Measurements from ENCODE around the gene PELI3.

The PELI3 gene

DNA sequence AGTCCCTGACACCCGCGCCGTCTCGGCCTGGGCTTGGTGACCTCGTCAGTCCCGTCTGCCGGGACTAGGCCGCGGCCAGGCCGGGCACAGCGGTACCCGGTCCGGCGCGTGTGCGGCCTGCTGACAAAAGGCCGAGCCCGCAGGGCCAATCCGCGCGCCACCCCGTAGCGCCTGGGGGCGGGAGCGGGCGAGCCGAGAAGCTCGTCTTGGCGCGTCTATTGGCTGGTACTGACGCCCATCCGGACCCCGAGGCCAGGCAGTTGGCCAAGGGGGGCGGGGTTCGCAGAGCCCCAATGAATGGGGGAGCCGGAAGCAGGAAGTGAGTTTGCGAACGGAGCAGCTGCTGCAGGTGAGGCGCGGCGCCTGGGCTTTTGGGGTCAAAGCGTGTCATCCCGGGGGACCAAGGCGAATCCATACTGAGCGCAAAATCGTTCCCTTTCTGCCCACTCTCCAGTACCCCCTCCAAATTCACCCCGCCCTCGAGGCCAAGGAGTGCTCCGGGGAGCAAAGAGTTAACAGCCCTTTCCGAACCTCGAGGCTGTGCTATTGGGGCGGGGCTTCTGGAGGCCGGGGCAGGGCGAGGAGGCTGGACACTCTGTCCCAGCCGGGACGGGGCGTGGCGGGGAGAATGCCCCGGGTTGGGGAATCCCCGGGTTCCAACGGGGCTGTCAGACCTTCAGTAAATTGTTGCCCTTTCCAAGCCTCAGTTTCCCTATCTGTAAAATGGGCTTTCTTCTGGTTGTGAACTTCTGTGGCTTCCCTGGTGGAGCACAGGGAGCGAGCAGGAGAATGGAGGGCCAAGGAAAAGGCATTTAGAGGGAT is 13.6 kb downstream of the PELI3 start, which contains the start of gene DPP3:
Gene DPP3 (plus strand): TSS at position 318 of the 822 bp plus-strand sequence. CDS start 1,767 bp downstream, outside the sequence.
- no peaks in the 10 kb centered on the region for H3K27me3 ChIP-seq
- H3K4me2 ChIP-seq, result peak within 1 kb of the TSS; percentile 97
- H3K27ac ChIP-seq, result peak within 1 kb of the TSS; percentile 93
- peak within 1 kb of the TSS; percentile 94 for H3K9ac ChIP-seq
- peaks cover 38% of the 10 kb centered on the region for H4K20me1 ChIP-seq
- H3K4me1 ChIP-seq, result peaks cover 14% of the 10 kb centered on the region
- H3K9me3 ChIP-seq, result no peaks in the 10 kb centered on the region
- H3K36me3 ChIP-seq, result peaks cover 50% of the 10 kb centered on the region
- TF ChIP-seq Cebpa-rat (IDR thresholded peaks at IDR 0.05), result no peak
- H3K4me3 ChIP-seq, result peak within 1 kb of the TSS; percentile 89

GRCh38 chr11:66484806-66485380 is 18.2 kb downstream of the PELI3 start:
- no peaks in the 10 kb centered on the region for H3K27me3 ChIP-seq
- H3K9me3 ChIP-seq, result no peaks in the 10 kb centered on the region
- no peak overlapping the region for H3K9ac ChIP-seq
- H3K36me3 ChIP-seq, result peaks cover 68% of the 10 kb centered on the region
- no peak for TF ChIP-seq Cebpa-rat (IDR thresholded peaks at IDR 0.05)
- peaks cover 14% of the 10 kb centered on the region for H3K4me1 ChIP-seq
- H3K4me2 ChIP-seq, result no peak overlapping the region
- no peak overlapping the region for H3K4me3 ChIP-seq
- H3K27ac ChIP-seq, result no peak overlapping the region
- H4K20me1 ChIP-seq, result no peaks in the 10 kb centered on the region

DNA sequence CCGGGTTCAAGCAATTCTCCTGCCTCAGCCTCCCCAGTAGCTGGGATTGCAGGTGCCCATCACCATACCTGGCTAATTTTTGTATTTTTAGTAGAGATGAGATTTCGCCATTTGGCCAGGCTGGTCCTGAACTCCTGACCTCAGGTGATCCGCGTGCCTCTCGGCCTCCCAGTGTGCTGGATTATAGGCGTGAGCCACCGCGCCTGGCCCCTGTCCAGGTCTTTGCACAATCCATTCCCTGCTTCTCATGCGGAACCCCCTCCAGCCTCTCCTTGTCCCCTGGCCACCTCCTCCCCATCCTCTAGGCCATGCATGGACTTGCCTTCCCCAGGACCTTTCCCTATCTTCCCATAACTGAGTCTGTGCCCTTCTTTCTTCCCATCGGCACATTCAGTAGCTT is 22.3 kb downstream of the PELI3 start:
- Histone ChIP-seq H3K36me3 (peaks cover 93% of the 10 kb centered on the region), H3K27me3 (no peaks in the 10 kb centered on the region), H3K4me3 (no peak overlapping the region), H4K20me1 (peaks cover 5% of the 10 kb centered on the region; the same call in 1 of the 2 replicates), H3K4me2 (no peak overlapping the region), H3K4me1 (0 out of 2 replicates have a peak, but pooled peaks cover 8% of the 10 kb centered on the region), H3K9me3 (no peaks in the 10 kb centered on the region), H3K9ac (0 out of 2 replicates have a peak overlapping the region, but pooled peaks have one; percentile 29), H3K27ac (no peak overlapping the region)
- no peak for TF ChIP-seq Cebpa-rat (IDR thresholded peaks at IDR 0.05)

DNA sequence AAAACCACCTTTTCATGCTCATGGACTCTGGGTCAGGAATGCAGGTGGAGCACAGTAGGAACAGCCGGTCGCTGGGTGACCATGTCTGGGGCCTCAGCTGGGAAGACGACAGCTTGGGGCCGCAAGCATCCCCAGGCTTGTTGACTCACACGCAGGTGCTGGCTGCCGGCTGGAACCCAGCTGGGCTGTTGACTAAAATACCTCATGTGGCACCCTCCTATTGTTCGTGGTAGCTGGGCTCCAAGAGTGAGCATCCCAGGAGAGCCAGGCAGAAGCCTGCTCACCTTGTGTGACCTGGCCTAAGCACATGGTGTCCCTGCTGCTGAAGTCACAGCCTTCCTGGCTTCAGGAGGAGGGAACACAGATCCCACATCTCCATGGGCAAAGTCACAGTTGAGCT is 22.9 kb downstream of the PELI3 start:
- Histone ChIP-seq H3K4me1 (0 out of 2 replicates have a peak, but pooled peaks cover 8% of the 10 kb centered on the region), H4K20me1 (peaks cover 5% of the 10 kb centered on the region; the same call in 1 of the 2 replicates), H3K27ac (no peak overlapping the region), H3K4me3 (no peak overlapping the region), H3K9me3 (no peaks in the 10 kb centered on the region), H3K27me3 (no peaks in the 10 kb centered on the region), H3K4me2 (no peak overlapping the region), H3K36me3 (peaks cover 100% of the 10 kb centered on the region), H3K9ac (no peak overlapping the region)
- TF ChIP-seq Cebpa-rat (IDR thresholded peaks at IDR 0.05), result no peak

GRCh38 chr11:66491315-66491935 is 24.7 kb downstream of the PELI3 start:
- H3K4me1 ChIP-seq, result 0 out of 2 replicates have a peak, but pooled peaks cover 8% of the 10 kb centered on the region
- H3K27me3 ChIP-seq, result no peaks in the 10 kb centered on the region
- no peak for TF ChIP-seq Cebpa-rat (IDR thresholded peaks at IDR 0.05)
- no peaks in the 10 kb centered on the region for H3K9me3 ChIP-seq
- H4K20me1 ChIP-seq, result peaks cover 5% of the 10 kb centered on the region; the same call in 1 of the 2 replicates
- no peak overlapping the region for H3K9ac ChIP-seq
- no peak overlapping the region for H3K4me3 ChIP-seq
- peaks cover 100% of the 10 kb centered on the region for H3K36me3 ChIP-seq
- no peak overlapping the region for H3K27ac ChIP-seq
- no peak overlapping the region for H3K4me2 ChIP-seq

DNA sequence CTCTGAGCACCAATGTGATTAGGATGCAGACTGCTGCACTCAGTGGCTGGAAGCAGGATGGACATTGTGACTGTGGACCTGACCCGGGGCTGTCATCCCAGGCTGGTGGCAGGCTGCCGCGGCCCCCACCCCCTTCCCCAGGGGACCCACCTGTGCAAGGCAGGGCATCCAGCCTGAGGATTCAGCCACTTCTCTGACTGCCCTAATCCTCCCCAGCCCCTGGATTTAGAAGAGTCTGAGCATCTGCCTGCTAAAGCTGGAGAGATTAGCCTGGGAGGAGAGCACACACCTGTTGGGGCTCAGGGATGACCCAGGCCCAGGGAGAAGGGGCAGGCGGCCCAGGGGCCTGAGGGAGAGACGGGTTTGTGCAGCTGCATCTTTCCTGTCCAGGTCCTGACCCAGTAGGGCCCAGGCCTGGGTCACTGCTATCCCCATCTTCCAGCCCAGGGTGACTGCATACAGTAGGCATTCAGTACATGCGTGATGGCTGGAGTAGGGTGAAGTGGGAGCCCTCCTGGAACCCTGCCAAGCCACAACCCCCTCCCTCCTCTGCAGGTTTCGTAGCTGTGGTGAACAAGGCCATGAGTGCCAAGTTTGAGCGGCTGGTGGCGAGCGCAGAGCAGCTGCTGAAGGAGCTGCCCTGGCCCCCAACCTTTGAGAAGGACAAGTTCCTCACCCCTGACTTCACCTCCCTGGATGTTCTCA is 25.6 kb downstream of the PELI3 start:
- Histone ChIP-seq H3K4me2 (no peak overlapping the region), H3K27ac (no peak overlapping the region), H3K9me3 (no peaks in the 10 kb centered on the region), H3K4me3 (no peak overlapping the region), H3K9ac (0 out of 2 replicates have a peak overlapping the region, but pooled peaks have one; percentile 24), H3K4me1 (0 out of 2 replicates have a peak, but pooled peaks cover 8% of the 10 kb centered on the region), H3K36me3 (peaks cover 100% of the 10 kb centered on the region), H3K27me3 (no peaks in the 10 kb centered on the region), H4K20me1 (peaks cover 5% of the 10 kb centered on the region; the same call in 1 of the 2 replicates)
- no peak for TF ChIP-seq Cebpa-rat (IDR thresholded peaks at IDR 0.05)

- Histone ChIP-seq H3K36me3 (peaks cover 100% of the 10 kb centered on the region), H3K4me3 (no peak overlapping the region), H3K9ac (0 out of 2 replicates have a peak overlapping the region, but pooled peaks have one; percentile 24), H3K27me3 (no peaks in the 10 kb centered on the region), H3K9me3 (no peaks in the 10 kb centered on the region), H3K27ac (no peak overlapping the region), H3K4me2 (no peak overlapping the region), H4K20me1 (peaks cover 5% of the 10 kb centered on the region; the same call in 1 of the 2 replicates), H3K4me1 (0 out of 2 replicates have a peak, but pooled peaks cover 8% of the 10 kb centered on the region)
- TF ChIP-seq Cebpa-rat (IDR thresholded peaks at IDR 0.05), result no peak
These were observed 26.4 kb downstream of the PELI3 start for GRCh38 chr11:66493130-66493529.

- Histone ChIP-seq H3K27me3 (no peaks in the 10 kb centered on the region), H3K36me3 (peaks cover 100% of the 10 kb centered on the region), H3K27ac (no peak overlapping the region)
These were observed 27.8 kb downstream of the PELI3 start for GRCh38 chr11:66494458-66494857.

DNA sequence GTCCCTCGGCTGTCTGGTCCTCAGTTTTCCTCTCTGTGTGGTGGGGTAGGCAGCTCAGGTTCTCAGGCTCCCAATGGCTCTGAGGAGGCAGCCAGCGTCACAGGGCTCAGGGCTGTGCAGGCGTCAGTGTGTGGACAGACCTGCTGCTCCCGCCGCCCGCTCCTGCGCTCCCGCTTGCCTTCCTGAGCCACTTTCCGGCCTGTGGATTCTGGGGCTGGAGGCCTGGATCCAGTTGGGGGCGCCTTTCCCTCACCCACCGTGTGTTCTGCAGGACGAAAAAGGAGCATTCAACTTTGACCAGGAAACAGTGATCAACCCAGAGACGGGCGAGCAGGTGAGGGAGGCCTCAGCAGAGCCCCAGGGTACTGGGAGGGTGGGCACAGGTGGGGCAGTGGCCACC is 28.2 kb downstream of the PELI3 start:
- no peak for TF ChIP-seq Cebpa-rat (IDR thresholded peaks at IDR 0.05)
- Histone ChIP-seq H3K9me3 (no peaks in the 10 kb centered on the region), H3K4me3 (no peak overlapping the region), H3K27me3 (no peaks in the 10 kb centered on the region), H3K36me3 (peaks cover 99% of the 10 kb centered on the region), H3K27ac (no peak overlapping the region), H3K9ac (no peak overlapping the region), H3K4me1 (0 out of 2 replicates have a peak, but pooled peaks cover under 1% of the 10 kb centered on the region), H4K20me1 (peaks cover 5% of the 10 kb centered on the region; the same call in 1 of the 2 replicates), H3K4me2 (no peak overlapping the region)

More at GRCh38 chr11:66494458-66494857, 27.8 kb downstream of the PELI3 start:
- H4K20me1 ChIP-seq, result peaks cover 5% of the 10 kb centered on the region; the same call in 1 of the 2 replicates
- no peak for TF ChIP-seq Cebpa-rat (IDR thresholded peaks at IDR 0.05)
- H3K9me3 ChIP-seq, result no peaks in the 10 kb centered on the region
- H3K4me1 ChIP-seq, result 0 out of 2 replicates have a peak, but pooled peaks cover 6% of the 10 kb centered on the region
- H3K4me2 ChIP-seq, result no peak overlapping the region
- no peak overlapping the region for H3K4me3 ChIP-seq
- no peak overlapping the region for H3K9ac ChIP-seq
